ENCODE results near the gene IP6K2. TPM values are rescaled to one million over a fixed set of nuclear protein-coding genes. Genes with fewer than 3 reads are reported as not detected.

The IP6K2 gene
- total and polyA plus RNA-seq, 2 of the 8 experiments (the other 6 are each of a cell fraction or from before 2014, with no cell fraction given) = 95.8 to 144 TPM

DNA sequence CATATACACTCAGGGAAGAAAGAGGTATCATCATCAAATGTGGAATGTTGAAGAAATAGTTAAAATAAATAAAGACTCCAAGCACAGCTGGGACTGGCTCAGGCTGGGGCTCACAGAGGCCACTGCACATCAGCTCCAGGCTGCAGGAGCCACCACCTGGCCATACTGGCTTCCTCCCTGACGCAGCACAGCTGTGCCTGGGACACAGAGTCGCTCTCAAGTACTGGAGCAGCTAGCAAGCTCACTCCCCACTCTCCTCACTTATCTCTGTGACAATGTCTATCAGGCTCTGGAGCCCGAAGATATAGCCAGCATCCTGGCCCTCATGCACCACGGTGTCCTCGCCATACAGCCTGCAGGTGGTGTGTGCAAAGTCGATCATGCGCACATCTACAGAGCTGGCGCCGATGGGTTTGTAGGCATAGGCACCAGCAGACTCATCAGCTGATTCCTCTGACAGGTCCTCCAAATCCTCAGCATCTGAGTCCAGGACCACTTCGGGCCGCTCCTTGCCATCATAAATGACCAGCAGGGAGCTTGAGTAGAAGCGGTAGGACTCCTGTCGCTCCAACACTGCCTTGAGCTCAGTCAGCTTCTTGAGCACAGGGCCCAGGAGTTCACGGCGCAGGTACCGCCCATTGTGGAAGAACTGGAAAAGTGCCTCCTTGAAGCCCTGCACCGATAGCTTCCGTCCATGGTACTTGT is 28.8 kb downstream of the IP6K2 start:
- no peak overlapping the region for H4K91ac ChIP-seq (replicated peaks; ENCODE audit: insufficient read length, low read length)
- H3K36me3 ChIP-seq (ENCODE audit: control insufficient read depth in 2 of 4, insufficient read depth in 4 of 4, low read length in 3 of 4) = peaks cover 35 to 59% (median 51%) of the 10 kb centered on the region in 4 experiments
- no peaks in the 10 kb centered on the region for H3K27me3 ChIP-seq (replicated peaks in 1 of 4; ENCODE audit: control insufficient read depth in 3 of 4, extremely low read depth in 1 of 4, insufficient read depth in 3 of 4, low read length in 3 of 4)
- H3K9me3 ChIP-seq (ENCODE audit: insufficient read depth in 2 of 2, low read depth in 1 of 2, low read length in 1 of 2) = no peaks in the 10 kb centered on the region
- no peak overlapping the region for H2BK20ac ChIP-seq (ENCODE audit: low read length)
- H3K4ac ChIP-seq (replicated peaks; ENCODE audit: insufficient read length, low read depth, low read length) = no peak overlapping the region
- no peak overlapping the region for H3K4me2 ChIP-seq (ENCODE audit: insufficient read depth in 1 of 2, low read depth in 2 of 2, low read length in 2 of 2)
- no peak overlapping the region for H2BK5ac ChIP-seq (ENCODE audit: low read depth, low read length)
- H2AK5ac ChIP-seq (ENCODE audit: low read depth, low read length) = no peak overlapping the region
- no peak overlapping the region for H3K14ac ChIP-seq (ENCODE audit: insufficient read length)
- H4K5ac ChIP-seq (ENCODE audit: insufficient read length, low read depth, low read length) = no peak overlapping the region
- H4K8ac ChIP-seq (ENCODE audit: extremely low read depth, insufficient read depth, low read length) = no peak overlapping the region; the same call in 1 of the 2 replicates
- TF ChIP-seq POLR2AphosphoS5 (IDR thresholded peaks at IDR 0.05; ENCODE audit: low read depth, low read length) (peak; percentile 60; the same call in 1 of the 2 replicates), RXRA (IDR thresholded peaks at IDR 0.05; ENCODE audit: insufficient read depth, low read depth, low read length) (no peak)
- H3K9ac ChIP-seq (replicated peaks in 1 of 4; ENCODE audit: extremely low read depth in 1 of 4, low read depth in 3 of 4, low read length in 3 of 4) = no peak overlapping the region
- H3K4me3 ChIP-seq (ENCODE audit: extremely low read depth in 1 of 4, insufficient read depth in 2 of 4, low read depth in 3 of 4, low read length in 4 of 4) = no peak overlapping the region
- H2BK12ac ChIP-seq (ENCODE audit: low read depth, low read length) = no peak overlapping the region
- H3K23ac ChIP-seq (ENCODE audit: insufficient read length) = no peak overlapping the region
- H3K79me2 ChIP-seq (ENCODE audit: control insufficient read depth in 1 of 2, insufficient read depth in 2 of 2, low read length in 2 of 2) = peaks cover 0 to 28% of the 10 kb centered on the region in 2 experiments; a peak in 2 of 4 replicates
- CTCF ChIA-PET (ENCODE audit: partially characterized antibody) = interaction anchor here (0.8 to 3.4 kb wide), 7 partner anchors 11 to 326 kb away, joined by 3 to 13 read pairs (median 5); partner anchors contain the start of genes CELSR3 and SLC26A6
- WGBS, 2 experiments (ENCODE audit: extremely low coverage in 1 of 2, insufficient coverage in 1 of 2, insufficient read length in 1 of 2, insufficient replicate concordance in 2 of 2, low coverage in 1 of 2, low lambda C conversion rate in 2 of 2, missing lambda C conversion rate in 1 of 2) = 93% methylated on average over 18 of the region's 18 CpGs; no CpG with 5 or more reads in 1 of the 2 experiments
- no peak overlapping the region for H2BK15ac ChIP-seq (ENCODE audit: low read length)
- H3K23me2 ChIP-seq (ENCODE audit: low read depth, low read length) = peaks cover 8% of the 10 kb centered on the region; the same call in 1 of the 2 replicates
- POLR2A ChIA-PET (ENCODE audit: partially characterized antibody) = interaction anchor here (0.6 to 6.2 kb wide), 9 partner anchors 9 to 341 kb away, joined by 3 to 58 read pairs (median 4); partner anchors contain the start of genes CELSR3 and IMPDH2
- no peak overlapping the region for H2BK120ac ChIP-seq (replicated peaks; ENCODE audit: low read depth, low read length)
- H3K79me1 ChIP-seq (ENCODE audit: low read depth, low read length) = peaks cover 8% of the 10 kb centered on the region
- peaks cover 8 to 21% of the 10 kb centered on the region in 2 experiments for H4K20me1 ChIP-seq (replicated peaks in 1 of 2; ENCODE audit: control insufficient read depth in 1 of 2, insufficient read depth in 2 of 2, low read length in 2 of 2)
- FAIRE-seq = no peak
- no peak overlapping the region for H2AFZ ChIP-seq (ENCODE audit: low read length)
- H3K18ac ChIP-seq (ENCODE audit: extremely low read depth, low read length) = no peak overlapping the region
- peaks cover 0 to 11% (median 4%) of the 10 kb centered on the region in 4 experiments; a peak in 3 of 7 replicates for H3K4me1 ChIP-seq (replicated peaks in 1 of 4; ENCODE audit: control insufficient read depth in 3 of 4, insufficient read depth in 4 of 4, low read length in 3 of 4)
- H3K27ac ChIP-seq (ENCODE audit: low read depth, low read length) = no peak overlapping the region
- no peak overlapping the region for H3K56ac ChIP-seq (replicated peaks; ENCODE audit: insufficient read length, low read depth, low read length)
- no peak for DNase-seq (ENCODE audit: low read depth in 1 of 2, low spot score in 2 of 2)
